Stimulated activated memory B cell treated with anti-CD40 and anti-IgM and Interleukin-4, amounts not matched to agents 10 μg/mL and 1 μg/mL and 100 μg/mL, for 72 hours (primary cell): ENCODE results near the gene GDE1.

Source experiments
- ATAC-seq: fragments of 150-1000 bp; cut with Tn5 transposase; 2 replicates; pipeline ENCODE4 v1.10.0; 2021
- H3K27ac Mint-ChIP-seq: one replicate; pipeline ENCODE4 v1.8.0; 2022; ENCODE audit warnings: mild to moderate bottlenecking, mixed read lengths
- H3K27me3 Mint-ChIP-seq: one replicate; pipeline ENCODE4 v1.8.0; 2022; ENCODE audit warnings: mixed read lengths
- H3K36me3 Mint-ChIP-seq: one replicate; pipeline ENCODE4 v1.8.0; 2022; ENCODE audit warnings: mixed read lengths
- H3K4me1 Mint-ChIP-seq: one replicate; pipeline ENCODE4 v1.8.0; 2022; ENCODE audit warnings: mixed read lengths
- H3K4me3 Mint-ChIP-seq: one replicate; pipeline ENCODE4 v1.8.0; 2022; ENCODE audit warnings: mild to moderate bottlenecking, moderate library complexity, mixed read lengths
- H3K9me3 Mint-ChIP-seq: one replicate; pipeline ENCODE4 v1.8.0; 2022; ENCODE audit warnings: mixed read lengths

Gene GDE1

GRCh38 chr16:19512297-19512696, 9.6 kb downstream of the GDE1 start:
- Mint-ChIP-seq H3K4me1 (peaks cover 17% of the 10 kb centered on the region), H3K9me3 (no peaks in the 10 kb centered on the region), H3K27me3 (no peaks in the 10 kb centered on the region), H3K27ac (no peak overlapping the region), H3K4me3 (no peak overlapping the region), H3K36me3 (peaks cover 49% of the 10 kb centered on the region)
- ATAC-seq = no peak

- H3K27ac Mint-ChIP-seq = no peak overlapping the region
- peaks cover under 1% of the 10 kb centered on the region for H3K4me1 Mint-ChIP-seq
- no peaks in the 10 kb centered on the region for H3K27me3 Mint-ChIP-seq
- peaks cover 51% of the 10 kb centered on the region for H3K36me3 Mint-ChIP-seq
- H3K4me3 Mint-ChIP-seq = no peak overlapping the region
- no peak for ATAC-seq
- no peaks in the 10 kb centered on the region for H3K9me3 Mint-ChIP-seq
Measured at GRCh38 chr16:19507867-19508266, 14.0 kb downstream of the GDE1 start.

DNA sequence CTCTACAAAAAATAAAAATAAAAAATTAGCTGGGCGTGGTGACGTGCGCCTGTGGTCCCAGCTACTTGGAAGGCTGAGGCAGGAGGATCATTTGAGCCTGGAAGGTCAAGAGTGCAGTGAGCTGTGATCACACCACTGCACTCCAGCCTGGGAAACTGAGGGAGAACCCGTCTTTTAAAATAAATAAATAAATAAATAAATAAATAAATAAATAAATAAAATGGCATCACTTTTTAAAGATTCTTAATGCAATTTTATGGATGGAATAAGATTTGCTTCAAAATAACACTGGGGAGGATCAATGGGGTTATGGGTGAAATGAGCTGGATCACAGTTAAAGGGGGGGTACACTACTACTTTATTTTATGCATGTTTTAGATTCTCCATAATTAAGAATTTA, 14.9 kb downstream of the GDE1 start:
- no peak for ATAC-seq
- Mint-ChIP-seq H3K27ac (no peak overlapping the region), H3K36me3 (peaks cover 44% of the 10 kb centered on the region), H3K27me3 (no peaks in the 10 kb centered on the region), H3K4me3 (no peak overlapping the region), H3K9me3 (no peaks in the 10 kb centered on the region), H3K4me1 (no peaks in the 10 kb centered on the region)

DNA sequence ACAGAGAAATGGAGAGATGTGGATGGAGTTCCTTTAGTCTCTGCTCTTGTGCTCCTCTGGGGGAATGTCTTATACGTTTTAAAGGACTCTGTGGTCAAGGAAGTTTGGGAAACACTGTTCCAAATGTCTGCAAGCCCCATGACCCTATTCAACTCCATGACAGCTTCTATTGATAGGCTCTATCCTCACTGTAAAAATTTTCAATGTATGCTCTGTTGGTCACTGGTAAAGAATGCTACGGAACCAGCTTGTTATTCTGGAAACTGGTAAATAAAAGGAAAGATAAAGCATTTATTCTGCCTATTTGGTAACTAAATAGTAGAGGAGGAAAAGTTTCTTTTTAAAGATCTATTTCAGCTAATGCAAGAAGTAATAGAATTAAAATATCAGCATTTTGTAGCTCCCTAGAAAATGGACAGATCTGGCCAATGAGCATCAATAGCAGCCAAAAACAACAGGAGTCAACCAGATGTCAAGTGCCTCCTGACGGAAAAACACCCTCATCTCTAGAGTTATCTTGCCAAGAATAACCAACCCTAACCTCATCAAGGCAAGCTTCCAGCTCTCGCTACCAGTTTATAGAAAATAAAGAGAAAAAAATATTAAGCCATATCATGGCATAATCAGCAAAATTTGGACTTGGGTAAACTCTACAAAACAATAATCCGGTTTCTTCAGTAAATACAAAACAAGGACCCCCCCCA, 16.1 kb downstream of the GDE1 start:
- H3K27me3 Mint-ChIP-seq = no peaks in the 10 kb centered on the region
- no peak overlapping the region for H3K4me3 Mint-ChIP-seq
- ATAC-seq = no peak
- H3K4me1 Mint-ChIP-seq = no peaks in the 10 kb centered on the region
- H3K36me3 Mint-ChIP-seq = peaks cover 45% of the 10 kb centered on the region
- no peaks in the 10 kb centered on the region for H3K9me3 Mint-ChIP-seq
- no peak overlapping the region for H3K27ac Mint-ChIP-seq

DNA sequence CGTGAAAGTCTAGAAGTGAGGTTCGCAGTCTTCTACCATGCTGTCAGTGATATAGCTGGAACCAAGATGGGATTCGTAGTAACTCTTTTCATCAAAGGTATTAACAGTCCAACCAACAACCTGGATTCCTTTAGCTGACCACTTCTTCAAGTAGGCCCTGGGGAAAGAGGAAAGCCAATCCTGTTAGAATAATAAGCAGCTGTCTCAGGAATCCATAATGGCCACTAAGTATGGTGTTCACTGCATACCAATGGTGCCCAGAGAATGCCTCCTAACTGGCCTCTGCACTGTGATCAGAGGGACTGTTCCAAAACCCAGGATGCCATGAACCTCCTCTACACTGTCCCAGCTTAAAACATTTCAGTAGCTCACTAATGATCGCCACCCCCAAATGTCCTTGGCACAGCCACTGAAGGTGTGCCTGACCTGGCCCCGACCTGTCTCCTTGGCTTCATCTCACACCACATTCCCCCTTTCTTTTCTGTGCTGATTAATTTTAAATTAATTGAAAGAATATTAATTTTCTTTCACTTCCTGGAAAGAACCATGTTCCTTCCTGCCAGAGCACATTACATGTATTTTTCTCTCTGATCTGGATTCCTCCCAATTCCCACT, 18.3 kb downstream of the GDE1 start:
- ATAC-seq = no peak
- H3K9me3 Mint-ChIP-seq = no peaks in the 10 kb centered on the region
- no peak overlapping the region for H3K4me3 Mint-ChIP-seq
- H3K36me3 Mint-ChIP-seq = peaks cover 51% of the 10 kb centered on the region
- no peaks in the 10 kb centered on the region for H3K27me3 Mint-ChIP-seq
- H3K4me1 Mint-ChIP-seq = no peaks in the 10 kb centered on the region
- H3K27ac Mint-ChIP-seq = no peak overlapping the region

DNA sequence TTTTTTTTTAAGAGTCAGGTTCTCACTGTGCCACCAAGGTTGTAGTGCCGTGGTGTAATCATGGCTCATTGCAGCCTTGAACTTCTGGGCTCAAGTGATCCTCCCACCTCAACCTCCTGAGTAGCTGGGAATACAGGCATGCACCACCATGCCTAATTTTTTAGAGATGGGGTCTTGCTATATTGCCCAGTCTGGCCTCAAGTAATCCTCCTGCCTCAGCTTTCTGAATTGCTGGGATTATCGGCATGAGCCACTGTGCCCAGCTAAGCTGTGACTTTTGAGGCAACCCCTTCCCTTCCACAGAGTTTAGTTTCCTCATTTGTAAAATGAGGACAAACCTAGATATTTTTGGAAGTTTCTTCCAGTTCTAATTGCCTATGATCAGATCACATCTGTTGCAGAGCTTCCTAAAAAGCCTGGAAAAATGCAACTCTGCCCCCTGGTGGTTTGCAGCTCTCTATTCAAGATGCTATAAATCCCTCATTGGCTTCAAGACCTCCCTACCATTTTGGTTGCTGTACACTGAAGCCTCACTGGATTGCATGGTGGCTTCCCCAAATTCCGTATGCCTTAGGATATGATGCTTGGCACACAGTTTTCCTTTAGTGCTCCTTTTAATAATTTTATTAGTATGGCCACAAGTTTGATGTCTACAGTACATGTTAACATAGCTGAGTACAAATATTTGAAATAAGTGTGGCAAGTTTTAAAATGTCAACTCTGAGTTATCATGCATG, 19.3 kb downstream of the GDE1 start:
- Mint-ChIP-seq H3K27ac (no peak overlapping the region), H3K4me1 (no peaks in the 10 kb centered on the region), H3K27me3 (no peaks in the 10 kb centered on the region), H3K36me3 (peaks cover 53% of the 10 kb centered on the region), H3K9me3 (no peaks in the 10 kb centered on the region), H3K4me3 (no peak overlapping the region)
- peak; percentile 64 for ATAC-seq

GRCh38 chr16:19499481-19499880, 22.4 kb downstream of the GDE1 start:
- Mint-ChIP-seq H3K4me1 (no peaks in the 10 kb centered on the region), H3K27me3 (no peaks in the 10 kb centered on the region), H3K36me3 (peaks cover 27% of the 10 kb centered on the region), H3K27ac (no peak overlapping the region), H3K4me3 (no peak overlapping the region), H3K9me3 (no peaks in the 10 kb centered on the region)
- no peak for ATAC-seq

GRCh38 chr16:19499006-19499405, 22.9 kb downstream of the GDE1 start:
- H3K27me3 Mint-ChIP-seq = no peaks in the 10 kb centered on the region
- H3K36me3 Mint-ChIP-seq = peaks cover 22% of the 10 kb centered on the region
- peaks cover 5% of the 10 kb centered on the region for H3K4me1 Mint-ChIP-seq
- no peak overlapping the region for H3K27ac Mint-ChIP-seq
- no peak overlapping the region for H3K4me3 Mint-ChIP-seq
- H3K9me3 Mint-ChIP-seq = no peaks in the 10 kb centered on the region
- no peak for ATAC-seq

DNA sequence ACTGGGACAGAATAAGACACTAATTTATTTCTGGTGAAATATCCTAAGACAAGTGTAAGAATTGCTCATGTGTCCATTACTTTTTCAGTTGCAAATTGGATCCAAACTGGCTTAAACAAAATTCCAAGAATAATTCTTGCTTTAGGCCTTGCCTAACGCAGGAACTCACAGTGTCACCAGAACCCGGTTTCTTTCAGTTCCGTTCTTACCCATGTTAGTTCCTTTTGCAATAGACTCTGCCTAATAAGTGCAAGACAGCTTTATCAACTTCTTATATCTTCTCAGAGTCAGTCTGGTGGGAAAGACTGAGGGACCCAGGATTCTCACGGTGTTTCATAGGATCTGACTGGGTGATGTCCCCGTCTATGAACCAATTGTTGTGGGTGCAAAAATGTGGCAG, 24.7 kb downstream of the GDE1 start:
- no peak overlapping the region for H3K4me3 Mint-ChIP-seq
- H3K36me3 Mint-ChIP-seq = peaks cover 20% of the 10 kb centered on the region
- no peaks in the 10 kb centered on the region for H3K9me3 Mint-ChIP-seq
- ATAC-seq = no peak
- peaks cover 14% of the 10 kb centered on the region for H3K4me1 Mint-ChIP-seq
- no peak overlapping the region for H3K27ac Mint-ChIP-seq
- no peaks in the 10 kb centered on the region for H3K27me3 Mint-ChIP-seq

- Mint-ChIP-seq H3K4me1 (peaks cover 14% of the 10 kb centered on the region), H3K36me3 (no peaks in the 10 kb centered on the region), H3K4me3 (no peak overlapping the region), H3K9me3 (no peaks in the 10 kb centered on the region), H3K27ac (no peak overlapping the region), H3K27me3 (no peaks in the 10 kb centered on the region)
- ATAC-seq = no peak
Measured at GRCh38 chr16:19490619-19491018, 31.3 kb downstream of the GDE1 start.

DNA sequence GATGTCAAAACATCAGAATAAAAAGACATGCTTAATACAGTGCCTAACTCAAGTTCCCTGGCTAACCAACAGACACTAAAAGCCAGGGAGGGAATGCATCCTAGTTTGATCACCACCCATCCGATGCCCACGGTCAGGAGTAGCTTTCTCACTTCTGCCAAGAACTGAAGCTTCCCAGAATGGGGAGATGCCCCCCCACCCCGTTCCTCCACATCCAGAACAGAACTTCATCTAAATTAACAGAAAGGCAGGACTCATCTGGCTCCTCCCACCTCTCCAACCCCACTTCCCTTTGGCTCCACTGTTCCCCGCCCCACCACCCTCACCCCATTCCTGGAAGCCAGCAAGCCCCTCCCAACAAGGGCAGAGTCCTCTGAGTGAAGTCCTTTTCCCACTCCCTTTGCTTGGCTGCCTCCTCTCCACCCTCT, 33.7 kb downstream of the GDE1 start:
- peaks cover 2% of the 10 kb centered on the region for H3K4me1 Mint-ChIP-seq
- no peaks in the 10 kb centered on the region for H3K9me3 Mint-ChIP-seq
- no peak overlapping the region for H3K27ac Mint-ChIP-seq
- H3K36me3 Mint-ChIP-seq = no peaks in the 10 kb centered on the region
- ATAC-seq = no peak
- H3K27me3 Mint-ChIP-seq = no peaks in the 10 kb centered on the region
- no peak overlapping the region for H3K4me3 Mint-ChIP-seq

DNA sequence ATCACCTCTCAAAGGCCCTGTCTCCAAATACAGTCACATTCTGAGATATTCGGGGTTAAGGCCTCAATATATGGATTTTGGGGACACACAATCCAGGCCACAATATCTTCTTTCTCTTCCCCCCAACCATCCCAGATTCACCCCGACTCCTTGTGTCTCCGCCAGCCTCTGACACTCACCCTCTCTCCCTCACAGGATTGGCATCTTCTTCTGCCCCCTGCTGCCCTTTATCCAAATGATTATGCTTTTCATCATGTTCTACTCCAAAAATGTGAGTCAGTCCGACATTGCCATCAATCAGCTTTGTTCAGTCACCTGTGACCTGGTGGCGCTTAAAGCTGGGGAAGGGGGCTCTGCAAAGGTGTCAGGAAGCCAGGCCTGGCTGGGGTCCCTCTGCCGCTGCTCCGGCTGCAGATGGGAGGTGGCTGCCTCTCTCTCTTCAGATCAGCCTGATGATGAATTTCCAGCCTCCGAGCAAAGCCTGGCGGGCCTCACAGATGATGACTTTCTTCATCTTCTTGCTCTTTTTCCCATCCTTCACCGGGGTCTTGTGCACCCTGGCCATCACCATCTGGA, 35.1 kb downstream of the GDE1 start:
- Mint-ChIP-seq H3K4me1 (no peaks in the 10 kb centered on the region), H3K9me3 (no peaks in the 10 kb centered on the region), H3K27me3 (no peaks in the 10 kb centered on the region), H3K27ac (no peak overlapping the region), H3K36me3 (no peaks in the 10 kb centered on the region), H3K4me3 (no peak overlapping the region)
- ATAC-seq = no peak

DNA sequence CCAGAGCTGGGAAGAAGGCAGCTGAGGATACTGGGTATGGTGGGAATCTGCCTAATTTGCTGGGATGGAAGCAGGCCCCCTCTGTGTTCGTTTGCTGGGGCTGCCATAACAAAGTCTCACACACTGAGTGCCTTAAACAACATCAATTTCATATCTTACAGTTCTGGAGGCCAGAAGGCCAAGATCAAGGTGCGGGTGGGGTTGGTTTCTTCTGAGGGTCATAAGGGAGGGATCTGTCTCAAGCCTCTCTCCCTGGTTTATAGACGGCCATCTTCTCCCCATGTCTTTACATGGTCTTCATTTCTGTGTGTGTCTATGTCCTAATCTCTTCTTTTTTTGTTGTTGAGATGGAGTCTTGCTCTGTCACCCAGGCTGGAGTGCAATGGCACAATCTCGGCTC, 35.8 kb downstream of the GDE1 start:
- no peaks in the 10 kb centered on the region for H3K9me3 Mint-ChIP-seq
- no peaks in the 10 kb centered on the region for H3K36me3 Mint-ChIP-seq
- no peaks in the 10 kb centered on the region for H3K27me3 Mint-ChIP-seq
- no peak overlapping the region for H3K4me3 Mint-ChIP-seq
- no peaks in the 10 kb centered on the region for H3K4me1 Mint-ChIP-seq
- H3K27ac Mint-ChIP-seq = no peak overlapping the region
- ATAC-seq = no peak

DNA sequence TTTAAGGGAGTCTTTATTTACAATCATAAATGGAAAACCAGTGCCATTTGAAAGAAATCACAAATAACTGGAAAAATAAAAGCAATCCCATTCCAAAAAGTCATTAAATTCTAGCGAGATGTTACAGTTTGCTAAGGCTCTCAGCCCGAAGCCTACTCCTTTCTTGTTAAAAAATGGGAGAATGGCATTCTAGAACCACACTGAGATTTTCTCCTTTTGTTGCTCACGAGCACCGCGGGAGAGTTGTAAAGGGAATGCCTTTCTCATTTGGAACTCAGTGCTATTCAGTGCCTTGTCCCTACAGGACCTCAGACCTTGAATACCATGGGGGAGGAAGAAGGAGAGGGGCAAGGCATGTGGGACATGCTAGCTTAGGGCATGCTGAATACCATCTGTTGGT, 36.3 kb downstream of the GDE1 start:
- H3K36me3 Mint-ChIP-seq = no peaks in the 10 kb centered on the region
- no peak overlapping the region for H3K4me3 Mint-ChIP-seq

GRCh38 chr16:19484096-19484495, 37.8 kb downstream of the GDE1 start:
- Mint-ChIP-seq H3K4me3 (no peak overlapping the region), H3K4me1 (no peaks in the 10 kb centered on the region), H3K9me3 (no peaks in the 10 kb centered on the region), H3K36me3 (no peaks in the 10 kb centered on the region), H3K27ac (no peak overlapping the region), H3K27me3 (peaks cover 4% of the 10 kb centered on the region)
- no peak for ATAC-seq

More for the DNA sequence above, 36.3 kb downstream of the GDE1 start:
- no peaks in the 10 kb centered on the region for H3K9me3 Mint-ChIP-seq
- no peaks in the 10 kb centered on the region for H3K4me1 Mint-ChIP-seq
- no peaks in the 10 kb centered on the region for H3K27me3 Mint-ChIP-seq
- ATAC-seq = no peak
- H3K27ac Mint-ChIP-seq = no peak overlapping the region
